Measurements from ENCODE around the gene FER1L5.

FER1L5 gene

DNA sequence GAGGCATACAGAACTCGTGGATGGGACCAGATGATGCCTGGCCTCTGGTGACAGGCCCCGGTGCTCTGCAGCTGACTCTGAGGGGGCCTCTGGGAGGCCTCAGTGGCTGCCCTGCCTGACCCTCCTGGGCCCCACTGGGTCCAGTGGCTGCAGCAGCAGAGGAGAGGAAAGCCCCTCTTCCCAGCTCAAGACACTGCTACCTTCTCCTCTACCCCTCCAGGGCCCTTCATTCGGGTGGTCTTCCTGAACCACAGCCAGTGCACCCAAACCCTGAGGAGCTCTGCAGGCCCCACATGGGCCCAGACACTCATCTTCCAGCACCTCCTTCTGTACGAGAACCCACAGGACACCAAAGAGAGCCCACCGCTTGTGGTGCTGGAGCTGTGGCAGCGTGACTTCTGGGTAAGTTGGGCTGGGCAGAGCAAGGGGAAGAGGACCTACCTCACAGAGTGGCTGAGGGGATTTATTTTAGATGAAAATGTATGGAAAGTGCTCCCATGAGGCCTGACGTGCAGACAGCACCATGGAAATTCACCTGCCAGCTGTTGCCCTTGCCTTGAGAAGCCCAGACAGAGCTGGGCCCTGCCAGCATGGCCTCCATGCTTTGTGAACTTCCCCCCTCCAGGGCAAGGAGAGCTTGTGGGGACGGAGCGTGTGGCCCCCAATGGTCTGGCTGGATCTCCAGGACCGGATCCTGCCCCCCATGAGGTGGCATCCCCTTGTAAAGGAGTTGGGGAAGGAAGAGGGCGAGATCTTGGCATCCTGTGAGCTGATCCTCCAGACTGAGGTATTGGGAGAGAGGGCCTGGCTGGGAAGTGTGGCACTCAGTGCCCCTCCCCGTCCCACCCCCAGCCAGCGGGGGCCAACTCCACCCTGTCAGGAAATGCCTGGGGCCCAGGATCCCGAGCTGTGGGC lies 51.0 kb downstream of the FER1L5 start:
- TF ChIP-seq GATA3 (IDR thresholded peaks at IDR 0.05; ENCODE audit: low read depth, low read length): no peak
- no peak for TF ChIP-seq GATA2 (IDR thresholded peaks at IDR 0.05; ENCODE audit: low read depth, low read length)

- TF ChIP-seq GATA2 (IDR thresholded peaks at IDR 0.05; ENCODE audit: low read depth, low read length): no peak
- no peak for TF ChIP-seq GATA3 (IDR thresholded peaks at IDR 0.05; ENCODE audit: low read depth, low read length)
Measured at GRCh38 chr2:96694279-96694678, 51.7 kb downstream of the FER1L5 start.

DNA sequence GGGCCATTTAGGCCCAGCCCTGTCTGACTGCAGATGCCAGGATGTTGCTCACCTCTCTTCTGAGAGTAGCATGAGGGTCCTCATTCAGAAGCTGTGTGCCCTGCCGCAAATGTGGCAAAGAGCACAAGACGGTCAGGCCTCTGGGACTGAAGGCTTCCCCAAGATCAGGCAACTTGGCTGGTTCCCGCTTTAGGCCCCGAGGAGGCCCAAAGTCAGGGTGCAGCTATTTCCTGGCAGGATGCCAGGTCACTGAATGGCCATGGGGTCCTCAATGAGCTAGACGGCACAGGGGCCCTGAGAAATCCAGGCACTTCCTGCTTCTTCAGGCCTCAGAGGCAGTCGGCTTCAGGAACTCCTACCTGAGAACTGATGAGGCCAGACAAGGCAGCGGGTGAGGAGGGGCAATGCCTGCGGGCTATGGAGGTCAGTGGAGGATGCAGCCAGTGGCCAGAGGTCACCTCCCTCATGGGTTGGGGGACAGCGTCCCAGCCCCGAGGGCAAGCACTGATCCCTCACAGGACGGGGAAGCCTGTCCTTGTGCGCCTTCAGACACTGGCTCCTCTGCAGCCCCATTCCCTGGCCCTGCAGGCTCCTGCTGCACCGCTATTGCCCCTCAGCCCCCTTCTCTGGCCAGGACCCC lies 52.4 kb downstream of the FER1L5 start:
- TF ChIP-seq GATA2 (IDR thresholded peaks at IDR 0.05; ENCODE audit: low read depth, low read length): no peak
- no peak for TF ChIP-seq GATA3 (IDR thresholded peaks at IDR 0.05; ENCODE audit: low read depth, low read length)

DNA sequence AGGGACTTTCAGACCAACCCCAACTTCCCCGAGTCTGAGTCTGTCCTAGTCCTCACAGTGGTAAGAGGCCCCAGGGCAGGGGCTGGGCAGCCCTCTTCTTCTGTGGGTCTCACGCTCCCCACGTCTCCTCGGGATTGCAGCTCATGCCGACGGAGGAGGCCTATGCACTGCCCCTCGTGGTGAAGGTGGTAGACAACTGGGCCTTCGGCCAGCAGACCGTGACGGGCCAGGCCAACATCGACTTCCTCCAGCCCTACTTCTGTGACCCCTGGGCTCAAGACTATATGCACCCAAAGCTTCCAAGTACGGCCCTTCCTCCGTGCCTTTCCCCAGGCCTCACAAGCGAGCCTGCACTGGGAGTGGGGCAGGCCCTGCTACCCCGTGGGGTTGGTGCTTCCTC lies 53.0 kb downstream of the FER1L5 start:
- no peak for TF ChIP-seq GATA2 (IDR thresholded peaks at IDR 0.05; ENCODE audit: low read depth, low read length)
- no peak for TF ChIP-seq GATA3 (IDR thresholded peaks at IDR 0.05; ENCODE audit: low read depth, low read length)

DNA sequence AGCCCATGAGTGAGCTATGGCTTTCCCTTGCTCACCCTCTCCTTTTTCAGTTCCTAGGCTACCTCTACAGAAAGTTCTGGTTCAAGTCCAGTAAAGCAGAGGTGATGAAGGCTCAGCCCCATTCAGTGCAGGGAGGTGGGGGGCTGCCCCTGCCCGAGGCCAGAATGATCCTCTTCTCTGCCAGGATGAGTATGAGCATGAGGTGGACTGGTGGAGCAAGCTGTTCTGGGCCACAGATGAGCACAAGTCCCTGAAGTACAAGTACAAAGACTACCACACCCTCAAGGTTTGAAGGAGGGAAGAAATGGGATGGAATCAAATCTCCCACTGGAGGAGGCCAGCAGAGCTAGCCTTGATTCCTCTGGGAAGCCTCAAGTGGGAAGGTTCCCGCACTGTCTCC lies 54.9 kb downstream of the FER1L5 start:
- TF ChIP-seq GATA3 (IDR thresholded peaks at IDR 0.05; ENCODE audit: low read depth, low read length) (no peak), GATA2 (IDR thresholded peaks at IDR 0.05; ENCODE audit: low read depth, low read length) (no peak)

DNA sequence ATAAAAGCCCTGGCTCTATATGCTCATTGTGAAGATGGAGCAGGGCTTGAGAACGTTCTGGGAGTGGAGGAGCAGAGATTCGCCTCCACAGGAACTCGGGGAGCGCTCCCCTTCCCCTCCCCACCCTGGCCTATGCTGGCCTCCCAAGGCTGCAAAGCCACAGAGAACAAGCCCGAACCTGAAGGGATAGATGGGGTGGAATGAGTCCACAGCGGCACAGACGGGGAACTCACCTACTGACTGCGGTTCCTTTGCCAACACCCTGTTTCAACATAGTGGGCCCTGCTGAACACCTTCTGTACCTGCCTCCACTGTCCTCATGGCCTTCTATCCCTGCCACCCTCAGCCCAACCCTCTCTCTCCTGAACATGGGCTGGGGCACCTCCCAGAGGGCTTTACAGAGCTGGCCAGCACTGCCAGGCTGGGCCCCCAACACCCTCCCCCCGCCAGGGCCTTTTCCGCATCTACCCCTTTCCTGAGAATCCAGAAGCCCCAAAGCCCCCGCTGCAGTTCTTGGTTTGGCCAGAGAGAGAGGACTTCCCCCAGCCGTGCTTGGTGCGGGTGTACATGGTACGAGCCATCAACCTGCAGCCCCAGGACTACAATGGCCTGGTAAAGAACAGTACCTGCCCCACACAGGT lies 55.8 kb downstream of the FER1L5 start:
- no peak for TF ChIP-seq GATA2 (IDR thresholded peaks at IDR 0.05; ENCODE audit: low read depth, low read length)
- TF ChIP-seq GATA3 (IDR thresholded peaks at IDR 0.05; ENCODE audit: low read depth, low read length): no peak

DNA sequence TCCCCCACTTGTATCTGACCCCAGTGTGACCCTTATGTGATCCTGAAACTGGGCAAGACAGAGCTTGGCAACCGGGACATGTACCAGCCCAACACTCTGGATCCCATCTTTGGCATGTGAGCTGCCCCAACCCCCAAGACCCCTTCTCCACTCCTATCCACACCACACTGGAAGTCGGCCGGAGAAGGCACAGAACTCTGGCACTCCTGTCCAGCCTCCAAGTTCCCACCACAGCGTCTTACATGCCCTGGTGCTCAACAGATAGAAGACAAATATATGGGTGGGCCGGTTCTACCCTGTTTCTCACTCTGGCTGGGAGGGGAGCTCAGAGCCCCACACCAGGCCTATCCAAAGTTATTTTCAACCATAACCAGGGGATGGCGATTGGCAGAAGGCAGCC lies 56.5 kb downstream of the FER1L5 start:
- TF ChIP-seq GATA3 (IDR thresholded peaks at IDR 0.05; ENCODE audit: low read depth, low read length) (no peak), GATA2 (IDR thresholded peaks at IDR 0.05; ENCODE audit: low read depth, low read length) (no peak)

- TF ChIP-seq GATA3 (IDR thresholded peaks at IDR 0.05; ENCODE audit: low read depth, low read length) (no peak), GATA2 (IDR thresholded peaks at IDR 0.05; ENCODE audit: low read depth, low read length) (no peak)
Measured at GRCh38 chr2:96699621-96700020, 57.1 kb downstream of the FER1L5 start.

GRCh38 chr2:96700086-96700485 lies 57.5 kb downstream of the FER1L5 start:
- TF ChIP-seq GATA3 (IDR thresholded peaks at IDR 0.05; ENCODE audit: low read depth, low read length) (no peak), GATA2 (IDR thresholded peaks at IDR 0.05; ENCODE audit: low read depth, low read length) (no peak)

GRCh38 chr2:96701636-96702035 lies 59.1 kb downstream of the FER1L5 start:
- TF ChIP-seq GATA3 (IDR thresholded peaks at IDR 0.05; ENCODE audit: low read depth, low read length) (no peak), GATA2 (IDR thresholded peaks at IDR 0.05; ENCODE audit: low read depth, low read length) (no peak)

- no peak for TF ChIP-seq GATA2 (IDR thresholded peaks at IDR 0.05; ENCODE audit: low read depth, low read length)
- TF ChIP-seq GATA3 (IDR thresholded peaks at IDR 0.05; ENCODE audit: low read depth, low read length): no peak
Measured at GRCh38 chr2:96702098-96702785, 59.7 kb downstream of the FER1L5 start.

- TF ChIP-seq GATA2 (IDR thresholded peaks at IDR 0.05; ENCODE audit: low read depth, low read length) (no peak), GATA3 (IDR thresholded peaks at IDR 0.05; ENCODE audit: low read depth, low read length) (no peak)
Measured at GRCh38 chr2:96703021-96703751, 60.6 kb downstream of the FER1L5 start.

- TF ChIP-seq GATA2 (IDR thresholded peaks at IDR 0.05; ENCODE audit: low read depth, low read length) (no peak), GATA3 (IDR thresholded peaks at IDR 0.05; ENCODE audit: low read depth, low read length) (no peak)
Measured at GRCh38 chr2:96710985-96711384, 68.4 kb downstream of the FER1L5 start.
